Suppressor macrophage treated with lipopolysaccharide for 4 hours (primary cell): ENCODE data around the gene SP3.

Source experiments
- DNase-seq: peaks from one replicate; pipeline ENCODE4 v3.0.0-alpha.2; 2020

Gene SP3

GRCh38 chr2:173966274-173967098, 1.3 kb upstream of the SP3 start:
- no peak for DNase-seq

DNA sequence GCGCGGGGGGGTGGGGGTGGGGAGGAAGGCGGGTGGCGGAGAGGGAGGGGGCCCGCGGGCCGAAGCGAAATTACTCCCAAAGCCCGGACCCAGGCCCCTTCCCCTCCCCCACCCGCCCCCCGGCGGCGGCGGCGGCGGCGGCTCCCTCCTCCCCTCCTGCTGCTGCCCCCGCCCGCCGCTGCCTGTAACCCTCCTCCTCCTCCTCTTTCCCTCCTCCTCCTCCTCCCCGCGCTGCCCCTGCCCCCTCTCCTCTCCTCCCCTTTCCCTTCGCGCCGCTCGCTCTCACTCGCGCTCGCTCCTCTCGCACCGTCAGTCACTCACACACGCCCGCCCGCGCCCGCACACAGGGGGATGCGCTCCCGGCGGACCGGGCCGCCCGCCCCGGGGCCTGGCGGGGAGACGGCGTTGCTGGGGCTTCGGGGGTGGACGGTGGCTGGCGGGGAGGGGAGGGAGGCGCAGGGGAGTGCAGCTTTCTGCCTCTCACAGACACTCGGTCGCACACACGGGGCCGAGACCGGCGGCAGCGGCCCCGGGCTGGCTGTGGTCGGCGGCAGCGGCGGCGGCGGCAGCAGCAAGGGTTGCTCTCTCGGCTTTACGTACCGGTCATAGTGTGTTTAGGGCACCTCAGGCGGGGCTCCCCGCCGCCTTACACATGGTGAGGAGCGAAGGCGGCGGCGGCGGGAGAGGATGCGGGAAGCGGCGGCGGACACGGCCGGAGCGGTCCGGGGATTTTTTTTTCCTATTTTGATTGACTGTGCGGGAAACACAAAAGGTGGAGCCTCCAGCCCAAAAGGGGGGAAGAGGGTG, 405 bp downstream of the SP3 start:
- peak; percentile 78 for DNase-seq

GRCh38 chr2:173963817-173964564, 1.2 kb downstream of the SP3 start:
- DNase-seq = peak; percentile 77

- DNase-seq = peak; percentile 71
Measured at GRCh38 chr2:173963323-173963816, 1.8 kb downstream of the SP3 start.

DNA sequence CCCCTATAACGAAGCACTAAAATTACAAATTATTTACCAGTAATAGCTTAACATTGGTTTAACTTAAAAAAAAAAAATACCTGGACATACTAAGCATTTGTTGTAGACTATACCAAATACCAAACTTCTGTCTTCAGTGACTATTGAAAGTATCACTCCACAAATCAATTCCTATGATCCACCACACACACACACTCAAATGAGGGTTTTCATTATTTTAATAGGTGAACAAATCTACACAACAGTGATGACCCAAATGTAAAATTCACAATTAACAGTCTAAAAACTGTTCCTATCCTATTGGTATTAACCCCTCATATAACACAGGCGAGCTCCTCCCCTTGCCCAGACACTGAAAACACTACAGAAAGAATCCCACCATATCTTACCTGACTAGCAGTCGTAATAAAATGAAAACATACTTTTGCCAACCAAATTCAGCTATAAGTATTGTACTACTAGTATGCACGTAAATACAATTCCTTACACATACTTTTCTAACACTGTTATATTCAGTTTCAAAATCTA, 2.5 kb downstream of the SP3 start:
- no peak for DNase-seq

GRCh38 chr2:173962031-173962430, 3.1 kb downstream of the SP3 start:
- peak; percentile 42 for DNase-seq

GRCh38 chr2:173961346-173961705, 3.8 kb downstream of the SP3 start:
- DNase-seq = no peak

DNA sequence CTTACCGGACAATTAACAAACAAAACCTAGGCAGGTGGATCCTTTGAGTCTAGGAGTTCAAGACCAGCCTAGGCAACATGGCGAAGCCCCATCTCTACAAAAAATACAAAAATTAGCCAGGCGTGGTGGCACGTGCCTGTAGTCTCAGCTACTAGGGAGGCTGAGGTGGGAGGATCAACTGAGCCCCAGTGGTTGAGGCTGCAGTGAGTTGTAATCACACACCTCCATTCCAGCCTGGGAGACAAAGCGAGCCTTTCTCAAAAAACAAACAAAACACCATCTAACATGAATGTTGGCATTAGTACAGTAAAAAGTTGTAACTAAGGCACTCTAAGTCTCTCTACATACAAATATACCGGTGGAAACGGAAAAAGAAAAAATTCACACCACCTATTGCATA, 5.3 kb downstream of the SP3 start:
- no peak for DNase-seq

GRCh38 chr2:173959358-173959884, 5.8 kb downstream of the SP3 start:
- DNase-seq = no peak

DNA sequence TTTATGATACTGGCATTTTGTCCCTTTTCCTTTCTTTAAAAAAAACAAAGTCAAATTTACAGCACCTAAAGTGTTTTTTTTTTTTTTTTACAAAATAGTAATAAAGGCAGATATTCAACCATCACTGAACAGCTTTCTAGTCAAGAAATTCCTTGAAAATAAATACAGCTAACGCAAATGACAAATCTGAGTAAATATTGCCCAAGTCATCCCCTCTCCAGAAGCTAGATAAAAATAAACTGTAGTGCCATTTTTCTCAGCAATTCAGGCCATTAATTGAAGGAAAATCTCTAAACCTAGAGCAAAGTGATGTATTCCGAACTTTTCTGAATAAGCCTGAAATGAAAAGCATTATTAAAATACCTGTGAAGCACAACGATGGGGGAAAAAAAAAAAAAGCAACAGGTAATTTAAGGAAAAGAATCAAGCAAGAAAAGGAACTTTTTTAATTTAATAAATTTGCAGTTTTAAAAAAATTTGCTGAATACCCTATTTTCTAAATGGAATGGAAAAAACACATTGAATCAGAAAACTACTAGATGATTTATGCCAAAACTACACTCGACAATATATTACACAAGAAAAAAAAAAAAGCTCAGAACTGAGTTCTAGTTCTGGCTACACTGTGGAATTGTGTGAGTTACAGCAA, 6.9 kb downstream of the SP3 start:
- no peak for DNase-seq

GRCh38 chr2:173957517-173957916, 7.7 kb downstream of the SP3 start:
- no peak for DNase-seq

DNA sequence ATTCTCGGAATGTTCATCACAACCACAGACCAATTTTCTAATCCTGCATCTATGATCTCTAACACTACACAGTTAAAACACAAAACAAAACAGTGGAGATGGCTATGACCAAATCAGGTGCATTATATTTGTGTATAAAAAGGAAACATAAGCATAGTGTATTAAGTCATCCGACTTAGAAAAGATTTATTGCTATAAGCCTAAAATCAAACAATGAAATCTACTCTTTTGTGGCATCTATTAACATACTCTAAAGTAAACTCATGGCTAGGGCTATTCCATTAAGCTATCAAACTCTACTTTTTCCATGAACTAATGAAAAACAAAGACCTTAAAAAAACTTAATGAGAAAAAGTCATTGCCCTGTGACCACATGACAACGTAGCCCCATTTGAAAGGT, 8.7 kb downstream of the SP3 start:
- DNase-seq = no peak

- DNase-seq = no peak
Measured at GRCh38 chr2:173955867-173956266, 9.3 kb downstream of the SP3 start.

GRCh38 chr2:173955004-173955403, 10.2 kb downstream of the SP3 start:
- DNase-seq = no peak

DNA sequence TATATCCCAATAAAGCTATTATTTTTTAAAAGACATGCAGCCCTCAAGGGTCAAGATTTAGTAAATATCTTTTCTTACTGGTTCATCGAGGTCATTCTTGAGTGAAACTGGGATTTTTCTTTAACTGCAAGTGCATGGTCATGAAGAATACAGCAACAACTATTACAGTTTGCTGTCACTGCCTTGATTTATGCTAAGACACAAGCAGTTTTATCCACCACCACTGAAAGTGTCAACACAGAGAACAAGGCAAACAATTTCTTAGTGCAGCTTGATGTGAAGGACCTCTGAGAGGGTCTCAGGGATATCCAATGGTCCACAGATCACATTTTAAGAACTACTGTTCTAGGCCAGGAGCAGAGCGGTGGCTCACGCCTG, 12.1 kb downstream of the SP3 start:
- no peak for DNase-seq

DNA sequence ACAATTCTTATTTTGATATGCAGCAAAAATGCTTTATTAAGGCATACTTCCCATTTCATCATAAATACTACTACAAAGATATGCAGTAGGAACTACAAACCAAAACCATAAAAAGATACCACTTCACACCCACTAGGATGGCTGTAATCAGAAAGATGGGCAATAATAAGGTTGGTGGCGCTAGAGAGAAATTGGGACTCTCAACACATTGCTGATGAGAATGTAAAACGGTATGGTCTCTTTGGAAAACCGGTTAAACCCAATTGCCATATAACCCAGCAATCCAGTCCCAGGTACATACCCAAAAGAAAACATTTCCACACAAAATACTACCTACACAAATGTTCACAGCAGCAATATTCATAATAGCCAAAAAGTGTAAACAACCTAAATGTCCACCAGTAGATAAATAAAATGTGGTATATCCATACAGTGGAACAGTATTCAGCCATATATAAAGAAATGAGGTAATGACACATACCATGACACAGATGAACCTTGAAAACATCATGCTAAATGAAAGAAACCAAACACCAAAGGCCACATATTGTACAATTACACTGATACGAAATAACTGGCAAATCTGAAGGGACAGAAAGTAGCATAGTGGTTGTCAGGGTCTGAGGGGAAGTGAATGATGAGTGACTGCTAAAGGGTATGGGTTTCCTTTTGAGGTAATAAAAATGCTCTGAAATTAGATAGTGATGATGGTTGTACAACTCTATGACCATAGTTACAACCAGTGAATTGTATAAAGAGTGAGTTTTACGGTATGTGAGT, 12.7 kb downstream of the SP3 start:
- no peak for DNase-seq

DNA sequence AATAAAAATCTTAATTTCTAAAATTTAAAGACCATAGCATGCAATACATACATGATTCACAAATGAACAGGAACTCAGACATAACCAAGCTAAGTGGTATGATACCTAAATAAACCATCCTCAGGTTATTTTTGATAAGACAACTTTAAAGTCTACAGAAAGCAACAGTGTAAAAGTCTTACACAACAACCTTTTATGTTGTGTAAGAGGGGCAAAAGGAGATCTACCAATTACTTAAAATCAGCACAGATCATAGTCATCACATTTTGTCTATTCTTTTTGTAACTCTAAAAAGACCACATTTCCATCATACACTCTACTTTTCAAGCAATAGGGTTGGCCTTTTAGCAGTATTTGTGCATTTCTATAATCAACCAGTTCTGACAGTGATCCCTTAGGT, 16.3 kb downstream of the SP3 start:
- DNase-seq = no peak

GRCh38 chr2:173948198-173948597, 17.0 kb downstream of the SP3 start:
- no peak for DNase-seq

DNA sequence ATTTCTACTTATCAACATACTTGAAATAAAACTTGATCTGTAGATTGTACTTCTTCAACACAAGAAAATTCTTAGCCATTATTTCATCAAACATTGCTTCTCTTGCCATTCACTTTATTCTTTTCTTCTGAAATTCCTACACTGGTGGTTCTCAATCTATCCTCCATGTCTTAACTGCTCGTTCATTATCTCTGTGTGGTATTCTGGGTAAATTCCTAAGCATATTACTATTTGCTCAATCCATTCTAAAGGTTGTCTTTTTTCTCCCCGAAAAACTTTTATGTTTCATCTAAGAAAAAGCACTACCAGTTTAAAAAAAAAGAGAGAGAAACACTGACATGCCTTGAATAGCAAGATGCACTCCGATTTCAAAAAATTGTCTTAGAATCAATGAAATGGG, 18.0 kb downstream of the SP3 start:
- no peak for DNase-seq

DNA sequence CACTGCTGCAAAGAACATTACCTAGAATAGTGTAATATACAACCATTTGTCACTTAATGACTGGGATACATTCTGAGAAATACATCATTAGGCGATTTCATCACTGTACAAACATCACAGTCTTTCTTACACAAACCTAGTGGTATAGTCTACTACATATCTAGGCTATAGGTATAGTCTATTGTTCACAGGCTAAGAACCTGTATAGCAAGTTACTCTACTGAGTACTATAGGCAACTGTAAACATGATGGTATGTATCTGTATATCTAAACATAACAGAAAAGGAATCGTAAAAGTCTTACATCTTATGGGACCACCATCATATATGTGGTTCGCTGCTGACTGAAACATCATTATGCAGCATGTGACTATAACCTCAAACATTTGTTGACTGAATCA, 21.4 kb downstream of the SP3 start:
- DNase-seq = no peak

- DNase-seq = peak; percentile 42
Measured at GRCh38 chr2:173942861-173943523, 22.2 kb downstream of the SP3 start.
